MCF 10A (cell line): ENCODE results near the gene SH3BGR. TPM values are rescaled to one million over a fixed set of nuclear protein-coding genes. Genes with fewer than 3 reads are reported as not detected.
"Not testable (repeated sequence)": the region's sequence is repeated elsewhere in the genome, so short reads cannot be mapped to it uniquely, and the experiment has no call there.

ENCODE experiments used
- Bru-seq: library from RNA; stranded (reverse); fragments of 400-500 nt; gene quantifications from one replicate; lab custom pipeline; 2021; lab: Mats Ljungman, UMichigan
- BruChase-seq, 2 experiments: library from RNA; stranded (reverse); fragments of 400-500 nt; gene quantifications; one replicate each; lab custom pipeline; 2021; lab: Mats Ljungman, UMichigan
- BruUV-seq: library from RNA; stranded (reverse); fragments of 400-500 nt; replicated peaks from 2 replicates; lab custom pipeline; 2021; lab: Mats Ljungman, UMichigan
- CTCF ChIA-PET: fragments of 300-600 bp; sonication (Branson Sonifier 250); formaldehyde crosslinking; extraction: SDS; loops from one replicate; lab custom pipeline; 2021; ENCODE audit warnings: antibody characterized with exemption, inconsistent platforms; lab: Yijun Ruan, JAX
- POLR2A ChIA-PET: fragments of 300-600, 350-650 bp; sonication (Branson Sonifier 250); formaldehyde crosslinking; extraction: SDS; loops from one replicate; lab custom pipeline; 2020; ENCODE audit warnings: antibody characterized with exemption, inconsistent platforms; lab: Yijun Ruan, JAX
- DNase-seq: peaks from one replicate; pipeline ENCODE4 v3.0.0-alpha.2; 2018; ENCODE audit not compliant: unreplicated experiment
- H3K27ac Mint-ChIP-seq: one replicate; pipeline ENCODE4 v1.8.0; 2022; ENCODE audit warnings: mild to moderate bottlenecking, low read depth, mixed read lengths; ENCODE audit not compliant: unreplicated experiment
- H3K27me3 Mint-ChIP-seq: one replicate; pipeline ENCODE4 v1.8.0; 2022; ENCODE audit warnings: mixed read lengths; ENCODE audit not compliant: insufficient read depth, unreplicated experiment
- H3K36me3 Mint-ChIP-seq: one replicate; pipeline ENCODE4 v1.8.0; 2022; ENCODE audit warnings: mild to moderate bottlenecking, moderate library complexity, mixed read lengths; ENCODE audit not compliant: insufficient read depth, unreplicated experiment
- H3K4me1 Mint-ChIP-seq: one replicate; pipeline ENCODE4 v1.8.0; 2022; ENCODE audit warnings: mixed read lengths; ENCODE audit not compliant: insufficient read depth, unreplicated experiment
- H3K4me3 Mint-ChIP-seq: one replicate; pipeline ENCODE4 v1.8.0; 2022; ENCODE audit warnings: mild to moderate bottlenecking, moderate library complexity, mixed read lengths; ENCODE audit not compliant: unreplicated experiment
- H3K9me3 Mint-ChIP-seq: one replicate; pipeline ENCODE4 v1.8.0; 2022; ENCODE audit warnings: mixed read lengths; ENCODE audit not compliant: unreplicated experiment
- CTCF ChIP-seq: fragments of 200-600 bp; IDR thresholded peaks from one replicate; pipeline ENCODE4 v1.8.0; 2022; ENCODE audit warnings: antibody characterized with exemption, mild to moderate bottlenecking; ENCODE audit not compliant: unreplicated experiment
- intact Hi-C: fragments of 100-400 bp; cut with micrococcal nuclease; formaldehyde crosslinking; loops from 2 replicates; pipeline ENCODE4 v1.14.1; 2022
- long read RNA-seq: library from polyadenylated mRNA; stranded (forward); transcript quantifications from one replicate; pipeline ENCODE4 v2.0.0, GENCODE V29; 2022
- total RNA-seq: library from RNA; stranded (reverse); gene quantifications from 2 replicates; pipeline ENCODE4 v1.2.3, GENCODE V29; 2022

SH3BGR gene
- 11.3 and 15.9 TPM in 2 replicates for total RNA-seq
- Bru-seq, nascent RNA: percentile 65 among the genes with signal in this experiment
- percentile 73 among the genes with signal in this experiment for BruChase-seq, experiment 1, labeled RNA remaining after a 6-hour chase
- percentile 64 among the genes with signal in this experiment for BruChase-seq, experiment 2, labeled RNA remaining after a 2-hour chase
- long read RNA-seq, transcript SH3BGR-202 (7 exons, 780 nt): major isoform, 11 of 25 reads
- long read RNA-seq, partial matches to known transcripts: 0 of 25 reads
- long read RNA-seq, other reads (novel, unspliced or antisense): 9 of 25 reads

GRCh38 chr21:39451332-39452206 is at the start of gene SH3BGR:
TSS of gene SH3BGR (plus strand) at chr21:39451970. CDS start at chr21:39452097, 127 bp downstream.
- no TSS peak for BruUV-seq
- ChIA-PET CTCF (interaction anchor here (0.5 kb wide), 1 partner anchor 290 kb away, joined by 3 read pairs; no protein-coding TSS in a partner anchor), POLR2A (interaction anchor here (0.8 kb wide), 1 partner anchor 10 kb away, joined by 4 read pairs; no protein-coding TSS in a partner anchor)
- peak; percentile 3 for DNase-seq
- Mint-ChIP-seq H3K4me1 (peaks cover 12% of the 10 kb centered on the region), H3K27ac (peak within 1 kb of the TSS; percentile 1), H3K36me3 (peaks cover 4% of the 10 kb centered on the region), H3K27me3 (no peaks in the 10 kb centered on the region), H3K9me3 (no peaks in the 10 kb centered on the region), H3K4me3 (peak within 1 kb of the TSS; percentile 61)
- intact Hi-C loops: no loop called here
- no peak for TF ChIP-seq CTCF

GRCh38 chr21:39406065-39406464 is 45.7 kb upstream of the SH3BGR start:
- no peak for DNase-seq
- no peak overlapping the region for H3K27ac Mint-ChIP-seq
- no peak for TF ChIP-seq CTCF
- H3K9me3 Mint-ChIP-seq: peaks cover 8% of the 10 kb centered on the region
- no peak overlapping the region for H3K4me3 Mint-ChIP-seq
- H3K27me3 Mint-ChIP-seq: no peaks in the 10 kb centered on the region
- CTCF ChIA-PET: no interaction called here
- no TSS peak for BruUV-seq
- intact Hi-C loops: no loop called here
- H3K4me1 Mint-ChIP-seq: no peaks in the 10 kb centered on the region
- POLR2A ChIA-PET: no interaction called here
- peaks cover 38% of the 10 kb centered on the region for H3K36me3 Mint-ChIP-seq

- H3K4me3 Mint-ChIP-seq, H3K27ac Mint-ChIP-seq, BruUV-seq, POLR2A ChIA-PET, intact Hi-C loops, H3K36me3 Mint-ChIP-seq, H3K4me1 Mint-ChIP-seq, H3K27me3 Mint-ChIP-seq, H3K9me3 Mint-ChIP-seq, DNase-seq: not testable (repeated sequence)
- CTCF ChIA-PET: interaction anchor here (1.2 kb wide), 2 partner anchors 22 to 26 kb away, joined by 4 to 10 read pairs; no protein-coding TSS in a partner anchor
Measured at GRCh38 chr21:39419204-39419603, 32.6 kb upstream of the SH3BGR start.

GRCh38 chr21:39422527-39423241 is 29.1 kb upstream of the SH3BGR start:
- ChIA-PET CTCF (interaction anchor here (0.6 to 3.9 kb wide), 5 partner anchors 19 to 754 kb away, joined by 3 to 14 read pairs (median 3); no protein-coding TSS in a partner anchor), POLR2A (interaction anchor here (1.5 to 1.7 kb wide), 2 partner anchors 22 to 42 kb away, joined by 3 to 4 read pairs; a partner anchor contains a TSS)
- no TSS peak for BruUV-seq
- no peaks in the 10 kb centered on the region for H3K4me1 Mint-ChIP-seq
- intact Hi-C loops: no loop called here
- H3K27me3 Mint-ChIP-seq: no peaks in the 10 kb centered on the region
- no peak overlapping the region for H3K4me3 Mint-ChIP-seq
- H3K9me3 Mint-ChIP-seq: no peaks in the 10 kb centered on the region
- no peak for DNase-seq
- TF ChIP-seq CTCF: no peak
- no peak overlapping the region for H3K27ac Mint-ChIP-seq
- H3K36me3 Mint-ChIP-seq: no peaks in the 10 kb centered on the region
